Measurements from ENCODE around the gene UBAP1.

GRCh38 chr9:34218446-34218845 is 39.6 kb downstream of the UBAP1 start:
- TF ChIP-seq POLR2A (IDR thresholded peaks at IDR 0.05) (no peak), CTCF (IDR thresholded peaks at IDR 0.05) (no peak)
